DLD1 (cell line): ENCODE data around the gene BYSL.

Experiments
- in situ Hi-C: cut with HindIII; loops from 2 replicates; pipeline ENCODE4 v1.10.0; 2017; ENCODE audit warnings: low sequenced_read_pairs

Gene BYSL, protein sequence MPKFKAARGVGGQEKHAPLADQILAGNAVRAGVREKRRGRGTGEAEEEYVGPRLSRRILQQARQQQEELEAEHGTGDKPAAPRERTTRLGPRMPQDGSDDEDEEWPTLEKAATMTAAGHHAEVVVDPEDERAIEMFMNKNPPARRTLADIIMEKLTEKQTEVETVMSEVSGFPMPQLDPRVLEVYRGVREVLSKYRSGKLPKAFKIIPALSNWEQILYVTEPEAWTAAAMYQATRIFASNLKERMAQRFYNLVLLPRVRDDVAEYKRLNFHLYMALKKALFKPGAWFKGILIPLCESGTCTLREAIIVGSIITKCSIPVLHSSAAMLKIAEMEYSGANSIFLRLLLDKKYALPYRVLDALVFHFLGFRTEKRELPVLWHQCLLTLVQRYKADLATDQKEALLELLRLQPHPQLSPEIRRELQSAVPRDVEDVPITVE

DNA sequence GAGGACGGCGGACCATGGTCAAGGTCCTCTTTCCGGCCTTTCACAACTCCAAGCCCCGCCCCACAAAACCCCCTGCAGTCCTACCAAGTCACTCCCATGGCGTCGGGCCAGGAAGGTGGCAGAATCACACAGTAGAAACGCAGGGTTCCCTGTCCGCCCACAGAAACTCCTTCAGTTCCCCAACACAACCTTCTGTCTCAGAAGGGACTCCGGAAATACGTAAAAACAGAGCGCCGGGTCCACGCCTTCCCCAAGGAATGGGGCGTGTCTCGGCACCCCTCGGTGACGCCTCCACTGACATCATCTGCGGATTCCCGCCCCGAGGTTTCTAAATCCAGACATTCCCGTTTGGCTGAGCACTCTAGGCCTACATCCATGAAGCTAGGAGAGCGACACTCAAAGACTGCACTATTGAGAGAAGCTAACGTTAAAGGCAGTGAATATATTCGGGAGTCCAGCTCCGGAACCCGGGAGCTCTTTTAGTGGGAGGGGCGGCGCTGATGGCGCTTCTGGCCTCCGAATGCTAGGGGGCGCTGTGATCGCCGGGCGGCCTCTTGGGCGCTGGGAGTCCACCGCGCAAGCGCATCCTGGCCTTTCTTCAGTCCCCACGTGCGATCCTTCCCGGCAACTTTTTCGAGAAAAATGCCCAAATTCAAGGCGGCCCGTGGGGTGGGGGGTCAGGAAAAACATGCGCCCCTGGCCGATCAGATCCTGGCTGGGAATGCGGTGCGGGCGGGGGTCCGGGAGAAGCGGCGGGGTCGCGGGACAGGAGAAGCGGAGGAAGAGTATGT, at the start of gene BYSL, which contains the start of gene MED20:
TSS of gene BYSL (plus strand) at position 579 of the 791 bp plus-strand sequence. CDS start at position 643, 64 bp downstream.
TSS of gene MED20 (minus strand) at position 219 of the 791 bp plus-strand sequence. CDS start at position 98, 121 bp downstream.
- in situ Hi-C loops, result no loop called here

GRCh38 chr6:41871691-41872090, 49.6 kb upstream of the BYSL start:
- in situ Hi-C loops, result loop anchor here (5.0 kb wide), 1 partner anchor 84 kb away; the partner anchor contains the start of gene TOMM6

GRCh38 chr6:41872147-41872546, 49.2 kb upstream of the BYSL start:
- in situ Hi-C loops, result loop anchor here (5.0 kb wide), 1 partner anchor 85 kb away; the partner anchor contains the start of gene TOMM6

- in situ Hi-C loops, result loop anchor here (5.0 kb wide), 1 partner anchor 87 kb away; the partner anchor contains the start of gene TOMM6
These were observed 46.6 kb upstream of the BYSL start for GRCh38 chr6:41874741-41875140.

DNA sequence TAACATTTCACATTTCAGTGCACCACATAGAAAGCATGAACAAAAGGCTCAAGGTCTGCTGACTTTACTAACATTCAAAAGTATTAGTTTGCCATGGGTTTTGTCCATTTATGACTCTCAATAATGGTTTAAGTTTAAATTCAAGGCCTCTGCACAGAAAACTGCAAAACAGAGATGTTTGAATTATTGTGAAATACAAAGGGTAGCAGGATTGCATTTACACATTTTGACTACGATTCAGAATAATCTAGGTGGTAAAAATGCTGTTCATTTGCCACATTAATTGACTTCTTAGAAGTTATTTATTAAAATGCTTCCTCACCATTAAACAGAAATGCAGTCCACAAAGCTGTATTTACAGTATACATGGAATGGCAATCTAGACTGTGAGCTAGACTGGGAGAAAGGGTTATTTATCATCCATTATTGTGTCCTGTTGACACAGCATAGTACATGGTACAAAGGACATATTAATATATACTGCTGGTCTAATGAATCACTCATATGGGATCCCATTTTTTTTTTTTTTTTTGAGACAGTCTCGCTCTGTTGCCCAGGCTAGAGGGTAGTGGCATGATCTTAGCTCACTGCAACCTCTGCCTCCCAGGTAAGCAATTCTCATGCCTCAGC, 44.1 kb upstream of the BYSL start:
- in situ Hi-C loops, result no loop called here

- in situ Hi-C loops, result no loop called here
These were observed 43.1 kb upstream of the BYSL start for GRCh38 chr6:41878246-41878645.

GRCh38 chr6:41878961-41879405, 42.3 kb upstream of the BYSL start:
- in situ Hi-C loops, result no loop called here

- in situ Hi-C loops, result no loop called here
These were observed 39.8 kb upstream of the BYSL start for GRCh38 chr6:41881506-41881905.

DNA sequence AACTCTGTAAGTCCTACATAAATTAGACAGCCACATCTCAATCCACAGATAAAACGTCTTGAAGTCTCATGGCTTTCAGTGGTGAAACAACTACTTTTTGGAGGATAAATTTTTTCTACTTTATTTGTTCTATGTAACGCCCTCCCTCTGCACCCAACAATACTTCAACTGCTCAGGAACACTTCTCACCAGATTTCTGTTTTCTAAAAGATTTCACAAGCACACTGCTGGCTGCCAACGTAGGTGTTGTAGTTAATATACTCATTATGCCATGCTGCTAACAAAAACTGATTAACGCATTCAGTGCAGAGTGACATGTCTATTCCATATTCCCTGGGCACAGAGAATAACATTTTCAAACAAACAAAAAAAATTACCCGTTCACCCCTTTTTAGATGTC, 36.3 kb upstream of the BYSL start:
- in situ Hi-C loops, result no loop called here

- in situ Hi-C loops, result no loop called here
These were observed 35.4 kb upstream of the BYSL start for GRCh38 chr6:41885930-41886329.

DNA sequence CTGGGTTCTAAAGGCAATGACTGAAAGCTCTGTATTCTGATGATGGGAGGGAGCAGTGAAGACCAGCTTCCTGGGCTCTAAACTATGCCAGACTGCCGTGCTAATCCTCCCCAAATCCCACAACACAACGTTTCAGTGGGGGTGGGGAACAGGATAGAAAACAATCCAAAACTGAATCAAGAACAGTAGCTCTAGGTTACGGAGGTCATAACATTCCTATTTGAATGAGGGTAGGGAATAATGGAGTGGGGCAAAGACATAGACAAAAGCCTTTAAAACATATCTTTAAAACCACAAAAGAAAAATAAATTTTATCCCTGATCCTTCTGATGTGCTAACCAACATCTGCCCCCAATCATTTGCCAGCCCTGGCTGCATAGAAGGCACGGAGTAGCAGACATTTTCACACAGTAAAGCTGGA, 34.0 kb upstream of the BYSL start:
- in situ Hi-C loops, result no loop called here

- in situ Hi-C loops, result no loop called here
These were observed 28.3 kb upstream of the BYSL start for GRCh38 chr6:41892921-41893564.

DNA sequence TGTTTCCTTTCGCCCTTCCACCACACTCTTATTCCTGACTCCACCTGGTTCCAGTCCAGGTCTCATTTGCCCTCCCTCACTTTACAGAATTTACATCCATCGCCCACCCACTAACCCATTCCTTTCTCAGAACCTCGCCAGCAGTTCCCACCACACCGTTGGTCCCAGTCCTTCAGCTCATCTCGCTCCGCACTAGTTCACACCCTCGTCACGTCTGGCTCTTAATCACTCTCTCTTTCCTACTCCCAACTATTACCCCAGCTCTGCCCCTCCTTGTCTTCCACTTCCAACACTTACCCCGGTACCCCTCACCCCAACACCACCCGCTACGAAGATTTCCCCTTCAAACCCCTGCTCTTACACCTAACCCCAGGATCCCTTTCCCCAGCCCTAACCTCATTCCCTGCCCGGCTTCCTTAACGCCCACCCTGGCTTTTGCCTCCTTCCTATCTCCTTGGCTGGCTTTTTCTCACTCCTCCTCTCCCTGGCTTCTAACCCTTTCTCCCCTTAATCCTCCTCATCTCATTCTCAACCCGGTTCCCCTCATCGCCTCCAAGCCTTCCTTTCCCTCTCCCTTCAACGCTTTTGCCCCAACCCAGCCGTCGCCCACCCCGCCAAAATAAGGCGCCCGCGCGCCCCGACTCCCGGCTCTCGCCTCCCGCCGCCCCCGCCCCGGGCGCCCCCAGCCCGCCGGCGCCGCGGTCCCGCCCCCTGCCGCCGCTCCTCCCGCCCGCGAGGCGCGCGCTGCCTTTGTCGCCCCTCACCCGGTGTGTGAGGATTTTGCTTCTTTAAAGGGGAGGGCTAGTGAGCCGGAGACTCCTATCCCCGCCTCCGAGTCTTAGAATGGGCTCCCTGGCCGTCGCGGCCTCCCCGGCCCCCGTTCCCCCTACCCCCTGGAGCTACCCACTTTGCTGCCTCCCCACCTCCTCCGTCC, 26.7 kb upstream of the BYSL start:
- in situ Hi-C loops, result no loop called here

DNA sequence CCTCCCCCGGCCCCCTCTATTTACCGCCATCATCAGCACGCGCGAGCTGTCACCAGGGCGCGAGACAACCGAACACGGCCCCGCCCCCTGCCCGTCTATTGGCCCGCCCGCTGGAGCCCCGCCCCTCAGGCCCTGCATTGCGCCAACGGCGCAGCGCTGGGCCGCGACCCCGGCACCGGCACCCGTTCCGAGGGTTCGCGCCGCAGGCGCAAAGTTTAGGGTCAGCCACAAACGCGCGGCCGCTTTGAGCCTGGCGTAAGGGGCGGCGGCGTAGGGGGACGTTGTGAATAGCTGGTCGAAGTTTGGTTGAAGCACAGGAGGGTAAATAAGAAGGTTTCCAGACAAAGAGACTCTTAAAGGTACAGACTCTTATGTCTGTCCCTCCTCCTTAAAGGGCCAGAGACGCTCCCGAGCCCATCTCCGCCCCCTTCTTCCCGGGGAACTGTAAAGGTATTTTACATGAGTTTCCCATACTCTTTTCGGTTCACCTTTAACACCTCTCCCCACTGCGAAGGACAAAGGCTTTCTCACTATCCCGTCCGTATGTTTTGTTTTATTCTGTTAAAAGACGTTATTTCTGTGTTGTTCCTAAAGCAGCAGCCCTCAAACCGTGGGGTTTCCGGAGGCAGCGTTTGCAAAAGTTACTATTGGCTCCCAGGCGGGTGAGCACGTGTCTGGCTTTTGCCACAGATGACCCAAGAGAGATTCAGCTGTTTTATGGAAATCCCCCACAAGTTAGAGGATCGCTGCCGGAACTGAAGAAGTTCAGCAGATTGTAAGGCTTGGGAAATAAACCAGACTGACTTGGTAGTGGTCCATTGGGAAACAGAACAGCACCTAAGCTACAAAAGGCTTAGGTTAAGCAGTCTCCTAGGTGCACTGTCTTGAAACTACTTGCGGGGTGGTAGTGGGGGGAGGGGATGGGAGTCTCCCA, 25.7 kb upstream of the BYSL start, which contains the start of gene USP49:
TSS of gene USP49 (minus strand) at position 76 of the 934 bp plus-strand sequence. CDS start 88,392 bp downstream, outside the sequence.
- in situ Hi-C loops, result no loop called here

DNA sequence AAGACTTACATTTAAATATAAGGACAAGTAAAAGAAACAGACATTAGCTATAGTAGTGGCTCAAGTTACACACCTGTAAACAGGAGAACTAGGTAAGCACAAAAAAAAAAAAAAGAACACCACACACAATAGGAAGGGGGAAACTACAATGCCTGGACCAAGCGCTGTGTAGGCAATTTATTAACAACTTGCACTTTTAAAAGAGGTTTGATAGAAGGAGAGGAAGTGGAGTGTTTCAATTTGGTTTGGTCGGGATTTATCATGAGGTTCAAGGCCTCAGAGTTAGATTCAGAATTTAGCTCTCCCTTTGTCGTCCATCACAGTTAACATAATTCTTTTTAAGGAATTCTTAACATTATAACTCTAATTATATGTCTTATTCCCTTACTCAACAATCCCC, 25.0 kb upstream of the BYSL start:
- in situ Hi-C loops, result no loop called here

- in situ Hi-C loops, result no loop called here
These were observed 20.4 kb upstream of the BYSL start for GRCh38 chr6:41900861-41901260.

GRCh38 chr6:41901882-41902519, 19.3 kb upstream of the BYSL start:
- in situ Hi-C loops, result no loop called here

DNA sequence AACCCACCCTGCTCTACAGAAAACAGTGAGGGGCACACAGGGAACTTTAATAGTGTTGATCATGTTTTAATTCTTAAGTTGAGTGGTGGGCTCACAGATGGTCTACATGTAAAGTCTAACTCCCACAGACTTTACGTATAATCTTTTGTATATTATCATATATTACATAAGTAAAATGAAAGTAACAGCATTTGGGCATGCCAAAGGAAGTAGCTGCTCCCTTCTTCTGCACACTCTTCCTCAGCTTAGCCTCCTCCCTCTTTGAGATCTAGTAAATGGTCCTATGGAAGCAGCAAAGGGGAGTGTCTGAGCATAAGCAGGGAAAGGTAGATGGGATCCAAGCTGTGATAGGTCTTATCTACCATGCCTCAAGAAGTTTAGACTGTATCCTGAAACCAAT, 11.6 kb upstream of the BYSL start:
- in situ Hi-C loops, result no loop called here
